ENCODE data around the gene JMJD6. TPM values are rescaled to one million over a fixed set of nuclear protein-coding genes. Genes with fewer than 3 reads are reported as not detected.

The JMJD6 gene
- total and polyA plus RNA-seq, 9 of the 15 experiments (the other 6 are each of a cell fraction or from before 2014, with no cell fraction given) = 2.5 to 52.3 (median 36.3) TPM

DNA sequence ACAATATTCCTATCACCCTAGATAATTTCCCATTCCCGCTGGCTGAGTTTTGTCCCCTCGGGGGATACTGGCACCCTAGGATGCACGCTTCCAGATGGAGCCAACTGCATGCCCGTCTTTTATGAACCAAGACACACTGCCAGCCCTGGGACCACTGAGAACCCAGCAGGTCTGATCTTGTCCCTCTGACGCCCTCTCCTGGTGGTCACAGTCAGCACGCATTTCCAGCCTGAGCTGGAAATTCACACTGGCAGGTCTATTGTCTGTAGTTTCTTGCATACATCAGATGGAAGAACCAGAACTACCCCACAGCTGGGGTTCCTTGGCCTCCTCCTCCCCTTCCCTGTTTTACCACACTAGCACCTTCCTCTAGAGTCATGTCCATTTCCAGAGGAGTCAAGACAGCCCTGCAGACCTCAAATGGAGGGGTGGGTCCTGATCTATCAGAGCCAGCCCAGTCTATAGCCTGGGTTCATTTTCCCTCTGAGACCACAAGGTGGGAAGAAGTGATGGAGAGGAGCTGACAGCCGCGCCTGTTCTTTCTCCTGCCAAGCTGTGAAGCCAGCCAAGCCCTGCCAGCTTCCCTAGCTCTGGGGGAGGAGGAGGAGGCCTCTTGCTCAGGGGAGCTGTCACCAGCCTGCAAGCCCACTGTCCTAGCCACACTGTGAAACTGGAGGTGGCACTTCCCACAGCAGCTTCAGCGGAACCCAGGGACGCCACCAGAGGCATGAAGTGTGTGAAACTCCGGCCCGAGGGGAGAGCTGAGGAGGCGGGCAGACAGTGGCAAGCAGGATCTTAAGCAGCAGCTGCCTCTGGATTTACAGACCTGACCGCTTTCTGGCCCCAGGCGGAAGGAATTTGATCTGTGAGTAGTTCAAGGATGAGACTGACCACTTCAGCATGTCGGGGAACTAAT lies 44.9 kb downstream of the JMJD6 start:
- Histone ChIP-seq H3K9me1 (ENCODE audit: control insufficient read depth, insufficient read depth, low read length) (no peaks in the 10 kb centered on the region), H3K9ac (ENCODE audit: insufficient read depth in 1 of 2, low read depth in 2 of 2, low read length in 2 of 2) (peak overlapping the region in 1 of 2 experiments; percentile 76; a peak in 2 of 4 replicates), H3K27ac (ENCODE audit: extremely low read depth, low read depth, low read length) (no peak overlapping the region), H4K20me1 (replicated peaks; ENCODE audit: control insufficient read depth, insufficient read depth, low read length) (no peaks in the 10 kb centered on the region; the same call in none of the 2 replicates), H3K4me2 (ENCODE audit: insufficient read depth, low read length) (no peak overlapping the region), H3K79me2 (ENCODE audit: control insufficient read depth, insufficient read depth, low read length) (no peaks in the 10 kb centered on the region), H2AFZ (ENCODE audit: low read depth, low read length) (no peak overlapping the region), H3K27me3 (ENCODE audit: control insufficient read depth in 2 of 2, insufficient read depth in 2 of 2, low read length in 2 of 2) (no peaks in the 10 kb centered on the region), H3K9me3 (replicated peaks; ENCODE audit: control insufficient read depth, insufficient read depth, low read depth, low read length) (no peaks in the 10 kb centered on the region), H3K4me3 (no peak overlapping the region), H3K4me1 (replicated peaks in 1 of 2; ENCODE audit: control insufficient read depth in 2 of 2, insufficient read depth in 2 of 2, low read length in 2 of 2) (peaks cover 18 to 53% of the 10 kb centered on the region in 2 experiments), H3K36me3 (ENCODE audit: control insufficient read depth, insufficient read depth, low read length) (no peaks in the 10 kb centered on the region)
- peak; percentile 66 to 87 (median 74) for DNase-seq (ENCODE audit: extremely low read depth in 1 of 4, low spot score in 3 of 4)
- ChIA-PET POLR2A (interaction anchor here (0.5 to 2.2 kb wide), 22 partner anchors 10 to 174 kb away, joined by 3 to 18 read pairs (median 4); partner anchors contain the start of genes MFSD11 and SRSF2), CTCF (ENCODE audit: low intra/inter-chr PET ratio) (interaction anchor here (0.5 to 1.7 kb wide), 6 partner anchors 12 to 177 kb away, joined by 3 to 16 read pairs (median 4); partner anchors contain the start of gene PRCD)
- BruUV-seq (replicated peaks) = no TSS peak
- WGBS (ENCODE audit: insufficient coverage, low coverage, missing lambda C conversion rate) = 26% methylated on average over 16 of the region's 16 CpGs
- intact Hi-C loops (cut with micrococcal nuclease) = loop anchor here (2.0 to 5.0 kb wide), 4 partner anchors 41 to 159 kb away; no protein-coding TSS in a partner anchor
- ATAC-seq = peak; percentile 89
- in situ Hi-C loops (cut with MboI) = loop anchor here (5.0 kb wide), 1 partner anchor 159 kb away; no protein-coding TSS in a partner anchor
- FAIRE-seq = peak; percentile 94
- no peak for TF ChIP-seq ZBTB8A (IDR thresholded peaks at IDR 0.05; ENCODE audit: partially characterized antibody)
- TF ChIP-seq, protein P1, sequence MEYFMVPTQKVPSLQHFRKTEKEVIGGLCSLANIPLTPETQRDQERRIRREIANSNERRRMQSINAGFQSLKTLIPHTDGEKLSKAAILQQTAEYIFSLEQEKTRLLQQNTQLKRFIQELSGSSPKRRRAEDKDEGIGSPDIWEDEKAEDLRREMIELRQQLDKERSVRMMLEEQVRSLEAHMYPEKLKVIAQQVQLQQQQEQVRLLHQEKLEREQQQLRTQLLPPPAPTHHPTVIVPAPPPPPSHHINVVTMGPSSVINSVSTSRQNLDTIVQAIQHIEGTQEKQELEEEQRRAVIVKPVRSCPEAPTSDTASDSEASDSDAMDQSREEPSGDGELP (CRISPR knock-in tag; IDR thresholded peaks at IDR 0.05; ENCODE audit: borderline replicate concordance) = peak; percentile 38; the same call in 1 of the 2 replicates
- no peak for TF ChIP-seq CSDE1 (IDR thresholded peaks at IDR 0.05)
- peak in 1 of 2 experiments; percentile 59; a peak in 1 of 3 replicates for TF ChIP-seq CBX3 (IDR thresholded peaks at IDR 0.05; ENCODE audit: borderline replicate concordance in 1 of 2, low read length in 2 of 2)
- TF ChIP-seq VEZF1 (CRISPR knock-in tag; IDR thresholded peaks at IDR 0.05) = no peak
- no peak for TF ChIP-seq NRF1 (conservative IDR thresholded peaks at IDR 0.05 in 1 of 2, IDR thresholded peaks at IDR 0.05 in 1 of 2)
- no peak for TF ChIP-seq ATF6 (CRISPR knock-in tag; IDR thresholded peaks at IDR 0.05)
- TF ChIP-seq FOXA1 (IDR thresholded peaks at IDR 0.05; ENCODE audit: borderline replicate concordance) = no peak
- TF ChIP-seq CTBP1 (IDR thresholded peaks at IDR 0.05; ENCODE audit: borderline replicate concordance) = 0 out of 2 replicates have a peak, but pooled peaks have one; percentile 14
- TF ChIP-seq, protein P2, sequence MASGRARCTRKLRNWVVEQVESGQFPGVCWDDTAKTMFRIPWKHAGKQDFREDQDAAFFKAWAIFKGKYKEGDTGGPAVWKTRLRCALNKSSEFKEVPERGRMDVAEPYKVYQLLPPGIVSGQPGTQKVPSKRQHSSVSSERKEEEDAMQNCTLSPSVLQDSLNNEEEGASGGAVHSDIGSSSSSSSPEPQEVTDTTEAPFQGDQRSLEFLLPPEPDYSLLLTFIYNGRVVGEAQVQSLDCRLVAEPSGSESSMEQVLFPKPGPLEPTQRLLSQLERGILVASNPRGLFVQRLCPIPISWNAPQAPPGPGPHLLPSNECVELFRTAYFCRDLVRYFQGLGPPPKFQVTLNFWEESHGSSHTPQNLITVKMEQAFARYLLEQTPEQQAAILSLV (tag; IDR thresholded peaks at IDR 0.05) = no peak
- TF ChIP-seq NCOA1 (IDR thresholded peaks at IDR 0.05; ENCODE audit: low read depth) = no peak
- TF ChIP-seq, protein P3, sequence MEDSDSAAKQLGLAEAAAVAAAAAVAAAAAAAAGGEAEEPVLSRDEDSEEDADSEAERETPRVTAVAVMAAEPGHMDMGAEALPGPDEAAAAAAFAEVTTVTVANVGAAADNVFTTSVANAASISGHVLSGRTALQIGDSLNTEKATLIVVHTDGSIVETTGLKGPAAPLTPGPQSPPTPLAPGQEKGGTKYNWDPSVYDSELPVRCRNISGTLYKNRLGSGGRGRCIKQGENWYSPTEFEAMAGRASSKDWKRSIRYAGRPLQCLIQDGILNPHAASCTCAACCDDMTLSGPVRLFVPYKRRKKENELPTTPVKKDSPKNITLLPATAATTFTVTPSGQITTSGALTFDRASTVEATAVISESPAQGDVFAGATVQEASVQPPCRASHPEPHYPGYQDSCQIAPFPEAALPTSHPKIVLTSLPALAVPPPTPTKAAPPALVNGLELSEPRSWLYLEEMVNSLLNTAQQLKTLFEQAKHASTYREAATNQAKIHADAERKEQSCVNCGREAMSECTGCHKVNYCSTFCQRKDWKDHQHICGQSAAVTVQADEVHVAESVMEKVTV (CRISPR knock-in tag; IDR thresholded peaks at IDR 0.05) = peak; percentile 79
